ENCODE results near the gene PEX10. TPM values are rescaled to one million over a fixed set of nuclear protein-coding genes. Genes with fewer than 3 reads are reported as not detected.
A peak's percentile ranks its signal among the peaks of the same experiment; 100 is the strongest.

PEX10 gene
- total and polyA plus RNA-seq, 4 experiments from 2014 or later, result 7.2 to 13.0 (median 10.1) TPM

DNA sequence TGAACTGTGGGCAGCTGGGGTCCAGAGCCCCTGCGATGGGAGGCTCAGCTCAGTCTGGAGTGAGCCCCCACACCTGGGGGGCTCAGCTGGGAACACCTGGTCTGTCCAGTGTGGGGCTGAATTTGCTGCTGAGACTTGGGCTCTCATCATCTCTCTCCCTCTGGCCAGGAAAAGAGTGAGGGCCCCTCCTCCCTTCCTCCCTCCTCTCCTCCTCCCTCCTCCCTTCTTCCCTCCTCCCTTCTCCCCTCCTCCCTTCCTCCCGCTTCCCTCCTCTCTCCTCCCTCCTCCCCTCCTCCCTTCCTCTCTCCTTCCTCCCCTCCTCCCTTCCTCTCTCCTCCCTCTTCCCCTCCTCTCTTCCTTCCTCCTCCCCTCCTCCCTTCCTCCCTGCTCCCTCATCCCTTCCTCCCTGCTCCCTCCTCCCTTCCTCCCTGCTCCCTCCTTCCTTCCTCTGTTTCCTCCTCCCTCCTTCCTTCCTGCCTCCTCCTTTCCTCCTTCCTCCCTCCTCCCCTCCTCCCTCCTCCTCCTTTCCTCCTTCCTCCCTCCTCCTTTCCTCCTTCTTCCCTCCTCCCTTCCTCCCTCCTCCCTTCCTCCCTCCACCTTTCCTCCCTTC is 23.5 kb upstream of the PEX10 start:
- Histone ChIP-seq H3K4me1 (ENCODE audit: insufficient read depth, low read length) (no peaks in the 10 kb centered on the region), H3K9me3 (ENCODE audit: control insufficient read depth in 1 of 2, low read length in 2 of 2) (no peaks in the 10 kb centered on the region), H3K36me3 (ENCODE audit: insufficient read depth, low read length) (no peaks in the 10 kb centered on the region), H3K27me3 (ENCODE audit: insufficient read depth, low read length) (no peaks in the 10 kb centered on the region), H3K27ac (ENCODE audit: low read depth, low read length) (no peak overlapping the region), H3K4me3 (ENCODE audit: low read length in 2 of 2) (no peak overlapping the region)
- peaks cover 0 to 2% (median 0%) of the 10 kb centered on the region in 8 donors for H3K9me3 Mint-ChIP-seq
- DNase-seq, result no peak
- intact Hi-C loops (cut with micrococcal nuclease), result no loop called here
- H3K4me1 Mint-ChIP-seq, result peaks cover 0 to 5% (median 1%) of the 10 kb centered on the region in 4 donors
- POLR2A ChIA-PET (ENCODE audit: partially characterized antibody), result no interaction called here
- H3K4me3 Mint-ChIP-seq, result no peak overlapping the region
- H3K27ac Mint-ChIP-seq, result no peak overlapping the region
- no peaks in the 10 kb centered on the region for H3K27me3 Mint-ChIP-seq
- CTCF ChIA-PET (ENCODE audit: partially characterized antibody), result no interaction called here
- H3K36me3 Mint-ChIP-seq, result no peaks in the 10 kb centered on the region

DNA sequence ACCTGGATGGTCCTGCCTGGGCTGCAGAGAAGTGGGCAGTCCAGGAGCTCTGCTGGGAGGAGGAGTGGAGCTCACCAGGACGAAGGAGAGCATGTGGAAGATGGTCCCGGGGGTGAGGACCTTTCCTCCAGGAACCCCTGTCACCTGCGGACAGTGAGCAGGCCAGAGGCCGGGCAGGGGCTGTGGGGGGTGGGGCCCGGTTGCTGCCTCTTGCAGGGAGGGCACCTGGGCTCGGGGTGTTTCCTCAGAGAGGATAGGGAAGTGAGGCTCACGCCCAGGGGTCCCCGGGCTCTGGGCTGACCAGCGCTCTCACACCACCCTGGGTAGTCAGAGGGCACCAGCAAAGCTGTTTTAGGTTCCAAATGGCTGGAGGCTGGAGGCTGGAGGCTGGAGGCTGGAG is 22.7 kb upstream of the PEX10 start:
- Mint-ChIP-seq H3K27me3 (no peaks in the 10 kb centered on the region), H3K36me3 (no peaks in the 10 kb centered on the region), H3K27ac (no peak overlapping the region), H3K4me1 (peaks cover 0 to 5% (median 1%) of the 10 kb centered on the region in 4 donors), H3K4me3 (no peak overlapping the region), H3K9me3 (peaks cover 0 to 2% (median 0%) of the 10 kb centered on the region in 8 donors)
- H3K27me3 ChIP-seq (ENCODE audit: insufficient read depth, low read length), result no peaks in the 10 kb centered on the region
- no peaks in the 10 kb centered on the region for H3K36me3 ChIP-seq (ENCODE audit: insufficient read depth, low read length)
- H3K27ac ChIP-seq (ENCODE audit: low read depth, low read length), result no peak overlapping the region
- CTCF ChIA-PET (ENCODE audit: partially characterized antibody), result no interaction called here
- H3K9me3 ChIP-seq (ENCODE audit: control insufficient read depth in 1 of 2, low read length in 2 of 2), result no peaks in the 10 kb centered on the region
- intact Hi-C loops (cut with micrococcal nuclease), result no loop called here
- H3K4me1 ChIP-seq (ENCODE audit: insufficient read depth, low read length), result no peaks in the 10 kb centered on the region
- no peak overlapping the region for H3K4me3 ChIP-seq (ENCODE audit: low read length in 2 of 2)
- POLR2A ChIA-PET (ENCODE audit: partially characterized antibody), result no interaction called here
- no peak for DNase-seq

DNA sequence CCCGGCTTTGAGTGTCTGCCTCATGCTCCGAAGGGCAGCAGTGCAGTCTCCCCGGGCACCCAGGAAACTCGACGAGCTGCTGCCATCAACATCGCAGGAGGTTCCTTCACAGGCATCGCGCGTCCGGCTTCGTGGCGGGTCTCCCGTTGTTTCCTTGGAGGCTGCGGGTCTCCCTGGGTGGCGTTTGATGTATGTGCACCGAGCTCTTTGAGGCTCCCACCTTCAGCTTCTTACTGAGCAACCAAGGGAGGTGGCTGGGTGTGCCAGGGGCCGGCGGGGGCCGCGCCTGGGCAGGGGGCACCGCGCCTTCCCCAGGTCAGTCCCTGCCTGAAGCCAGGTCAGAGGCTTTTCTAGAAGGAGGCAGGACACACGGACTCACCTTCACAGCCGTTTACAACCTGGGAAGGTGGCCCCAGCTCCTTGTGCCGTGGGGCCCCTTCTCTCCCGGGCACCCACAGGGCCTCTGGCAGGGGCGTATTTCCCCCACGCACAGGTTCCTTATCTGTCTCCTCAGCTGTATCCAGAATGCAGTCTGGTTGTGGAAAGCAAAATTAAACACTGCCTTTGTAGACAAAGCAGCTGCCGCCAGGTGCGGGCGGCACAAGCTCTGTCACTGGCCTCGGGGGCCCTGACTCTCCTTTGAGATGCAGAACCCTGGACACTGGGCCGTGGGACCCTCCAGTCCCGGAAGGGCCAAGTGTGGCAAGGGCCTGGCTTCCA is 21.7 kb upstream of the PEX10 start:
- H3K36me3 ChIP-seq (ENCODE audit: insufficient read depth, low read length), result no peaks in the 10 kb centered on the region
- no peak overlapping the region for H3K4me3 Mint-ChIP-seq
- no peak overlapping the region for H3K27ac ChIP-seq (ENCODE audit: low read depth, low read length)
- no peaks in the 10 kb centered on the region for H3K27me3 Mint-ChIP-seq
- ChIA-PET CTCF (ENCODE audit: partially characterized antibody) (no interaction called here), POLR2A (ENCODE audit: partially characterized antibody) (interaction anchor here (1.6 kb wide), 1 partner anchor 18 kb away, joined by 6 read pairs; no protein-coding TSS in a partner anchor)
- H3K4me1 ChIP-seq (ENCODE audit: insufficient read depth, low read length), result no peaks in the 10 kb centered on the region
- H3K27me3 ChIP-seq (ENCODE audit: insufficient read depth, low read length), result no peaks in the 10 kb centered on the region
- H3K4me1 Mint-ChIP-seq, result peaks cover 0 to 5% (median 1%) of the 10 kb centered on the region in 4 donors
- H3K4me3 ChIP-seq (ENCODE audit: low read length in 2 of 2), result no peak overlapping the region
- H3K27ac Mint-ChIP-seq, result no peak overlapping the region
- H3K9me3 Mint-ChIP-seq, result peaks cover 0 to 2% (median 0%) of the 10 kb centered on the region in 8 donors
- no peak for DNase-seq
- H3K9me3 ChIP-seq (ENCODE audit: control insufficient read depth in 1 of 2, low read length in 2 of 2), result no peaks in the 10 kb centered on the region
- intact Hi-C loops (cut with micrococcal nuclease), result no loop called here
- no peaks in the 10 kb centered on the region for H3K36me3 Mint-ChIP-seq

DNA sequence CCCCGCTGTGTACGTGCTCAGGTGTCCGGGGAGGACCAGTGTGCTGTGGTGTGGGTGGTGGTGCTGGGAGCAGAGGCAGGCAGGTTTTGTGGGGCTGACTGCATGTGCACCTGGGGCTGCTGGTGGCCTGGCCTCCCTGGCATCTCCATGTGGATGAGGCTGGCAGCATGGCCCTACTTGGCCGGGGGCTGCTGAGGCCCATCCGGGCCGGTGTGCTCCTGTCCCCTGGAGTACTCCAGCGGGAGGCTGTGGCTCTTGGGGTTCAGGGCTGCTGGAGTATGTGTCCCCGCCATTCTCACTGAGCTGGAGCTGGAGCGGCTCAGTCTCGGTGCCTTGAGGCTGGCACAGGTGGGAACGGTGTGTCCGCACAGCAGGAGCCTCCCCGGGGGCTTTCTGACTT is 20.8 kb upstream of the PEX10 start:
- Mint-ChIP-seq H3K4me1 (peaks cover 0 to 5% (median 1%) of the 10 kb centered on the region in 4 donors), H3K27ac (no peak overlapping the region), H3K36me3 (no peaks in the 10 kb centered on the region), H3K27me3 (no peaks in the 10 kb centered on the region), H3K9me3 (peaks cover 0 to 2% (median 0%) of the 10 kb centered on the region in 8 donors), H3K4me3 (no peak overlapping the region)
- ChIA-PET CTCF (ENCODE audit: partially characterized antibody) (no interaction called here), POLR2A (ENCODE audit: partially characterized antibody) (interaction anchor here (1.6 kb wide), 1 partner anchor 17 kb away, joined by 6 read pairs; no protein-coding TSS in a partner anchor)
- intact Hi-C loops (cut with micrococcal nuclease), result no loop called here
- Histone ChIP-seq H3K27me3 (ENCODE audit: insufficient read depth, low read length) (no peaks in the 10 kb centered on the region), H3K4me3 (ENCODE audit: low read length in 2 of 2) (no peak overlapping the region), H3K4me1 (ENCODE audit: insufficient read depth, low read length) (no peaks in the 10 kb centered on the region), H3K36me3 (ENCODE audit: insufficient read depth, low read length) (no peaks in the 10 kb centered on the region), H3K27ac (ENCODE audit: low read depth, low read length) (no peak overlapping the region), H3K9me3 (ENCODE audit: control insufficient read depth in 1 of 2, low read length in 2 of 2) (no peaks in the 10 kb centered on the region)
- DNase-seq, result no peak

DNA sequence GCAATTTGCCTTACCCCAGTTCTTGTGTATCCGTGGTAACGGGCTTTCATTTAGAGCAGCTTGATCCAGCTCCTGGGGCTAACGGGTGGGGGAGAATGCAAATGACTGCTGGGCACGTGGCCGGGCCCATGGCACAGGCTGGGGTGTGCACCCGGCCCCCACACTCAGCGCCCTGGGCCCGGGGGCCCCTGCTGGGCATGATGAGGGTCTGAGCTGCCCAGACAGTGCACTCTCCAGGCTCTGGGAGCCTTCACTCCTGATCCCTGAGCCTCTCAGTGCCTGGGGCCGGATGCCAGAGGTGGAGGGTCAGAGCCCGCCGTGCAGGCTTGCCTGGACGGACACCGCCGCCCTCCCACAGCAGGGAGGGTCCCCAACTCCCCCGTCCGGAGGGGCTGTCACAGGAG is 20.1 kb upstream of the PEX10 start:
- Histone ChIP-seq H3K36me3 (ENCODE audit: insufficient read depth, low read length) (no peaks in the 10 kb centered on the region), H3K4me1 (ENCODE audit: insufficient read depth, low read length) (no peaks in the 10 kb centered on the region), H3K4me3 (ENCODE audit: low read length in 2 of 2) (no peak overlapping the region), H3K27ac (ENCODE audit: low read depth, low read length) (no peak overlapping the region), H3K27me3 (ENCODE audit: insufficient read depth, low read length) (no peaks in the 10 kb centered on the region), H3K9me3 (ENCODE audit: control insufficient read depth in 1 of 2, low read length in 2 of 2) (no peaks in the 10 kb centered on the region)
- intact Hi-C loops (cut with micrococcal nuclease), result no loop called here
- Mint-ChIP-seq H3K27me3 (no peaks in the 10 kb centered on the region), H3K36me3 (no peaks in the 10 kb centered on the region), H3K4me3 (no peak overlapping the region), H3K9me3 (peaks cover 0 to 2% (median 0%) of the 10 kb centered on the region in 8 donors), H3K4me1 (peaks cover 0 to 2% (median under 1%) of the 10 kb centered on the region in 4 donors), H3K27ac (no peak overlapping the region)
- ChIA-PET POLR2A (ENCODE audit: partially characterized antibody) (no interaction called here), CTCF (ENCODE audit: partially characterized antibody) (no interaction called here)
- DNase-seq, result no peak

DNA sequence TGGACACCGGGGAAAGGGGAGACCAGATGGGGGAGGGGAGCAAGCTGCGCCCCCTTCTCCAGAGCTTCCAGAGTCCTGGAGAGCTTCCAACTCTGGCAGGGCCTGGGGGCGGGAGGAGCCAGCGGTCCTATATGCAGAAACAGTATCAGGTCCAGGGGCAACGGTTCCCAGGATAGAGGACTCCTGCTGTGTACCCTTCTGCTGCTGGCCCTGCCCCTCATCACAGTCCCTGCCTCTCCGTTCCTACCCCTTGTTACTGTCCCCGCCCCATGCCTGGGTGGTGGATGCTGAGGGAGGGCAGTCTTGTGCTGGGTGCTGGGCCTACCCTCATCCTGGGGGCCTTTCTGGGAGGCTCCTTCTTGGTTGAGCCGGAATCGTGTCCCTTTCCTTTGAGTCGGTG is 19.2 kb upstream of the PEX10 start:
- Mint-ChIP-seq H3K9me3 (peaks cover 0 to 2% (median 0%) of the 10 kb centered on the region in 8 donors), H3K27me3 (no peaks in the 10 kb centered on the region), H3K4me3 (no peak overlapping the region), H3K4me1 (no peaks in the 10 kb centered on the region), H3K36me3 (no peaks in the 10 kb centered on the region), H3K27ac (no peak overlapping the region)
- Histone ChIP-seq H3K4me3 (ENCODE audit: low read length in 2 of 2) (no peak overlapping the region), H3K9me3 (ENCODE audit: control insufficient read depth in 1 of 2, low read length in 2 of 2) (no peaks in the 10 kb centered on the region), H3K4me1 (ENCODE audit: insufficient read depth, low read length) (no peaks in the 10 kb centered on the region), H3K27me3 (ENCODE audit: insufficient read depth, low read length) (no peaks in the 10 kb centered on the region), H3K36me3 (ENCODE audit: insufficient read depth, low read length) (no peaks in the 10 kb centered on the region), H3K27ac (ENCODE audit: low read depth, low read length) (no peak overlapping the region)
- CTCF ChIA-PET (ENCODE audit: partially characterized antibody), result no interaction called here
- intact Hi-C loops (cut with micrococcal nuclease), result no loop called here
- POLR2A ChIA-PET (ENCODE audit: partially characterized antibody), result no interaction called here
- DNase-seq, result no peak

DNA sequence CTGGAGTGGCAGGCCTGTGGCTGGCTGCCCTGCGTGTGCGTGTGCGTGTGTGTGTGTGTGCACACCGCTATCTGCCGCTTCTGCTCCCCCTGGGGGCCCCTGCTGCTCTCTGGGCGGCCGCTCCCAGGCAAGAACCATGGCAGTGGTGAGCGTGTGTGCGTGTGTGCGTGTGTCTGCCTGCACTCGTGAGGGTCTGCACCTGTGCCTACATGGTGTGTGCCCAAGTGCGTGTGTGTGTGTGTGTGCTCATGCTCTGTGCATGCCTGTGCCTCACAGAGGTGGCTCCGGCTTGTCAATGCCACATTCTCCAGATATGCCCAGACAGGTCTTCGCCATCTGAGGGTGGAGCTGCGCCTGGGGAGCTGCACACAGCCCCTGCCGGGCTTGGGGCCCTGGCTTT is 18.7 kb upstream of the PEX10 start:
- H3K27me3 ChIP-seq (ENCODE audit: insufficient read depth, low read length), result no peaks in the 10 kb centered on the region
- no peak overlapping the region for H3K27ac ChIP-seq (ENCODE audit: low read depth, low read length)
- no peak overlapping the region for H3K4me3 ChIP-seq (ENCODE audit: low read length in 2 of 2)
- H3K27ac Mint-ChIP-seq, result peak overlapping the region in 1 of 7 donors; percentile 74
- no peak for DNase-seq
- H3K27me3 Mint-ChIP-seq, result no peaks in the 10 kb centered on the region
- no peaks in the 10 kb centered on the region for H3K4me1 Mint-ChIP-seq
- no peaks in the 10 kb centered on the region for H3K36me3 ChIP-seq (ENCODE audit: insufficient read depth, low read length)
- intact Hi-C loops (cut with micrococcal nuclease), result no loop called here
- H3K36me3 Mint-ChIP-seq, result no peaks in the 10 kb centered on the region
- CTCF ChIA-PET (ENCODE audit: partially characterized antibody), result interaction anchor here (1.2 kb wide), 1 partner anchor 116 kb away, joined by 4 read pairs; no protein-coding TSS in a partner anchor
- peaks cover 0 to 2% (median 0%) of the 10 kb centered on the region in 8 donors for H3K9me3 Mint-ChIP-seq
- no peaks in the 10 kb centered on the region for H3K9me3 ChIP-seq (ENCODE audit: control insufficient read depth in 1 of 2, low read length in 2 of 2)
- POLR2A ChIA-PET (ENCODE audit: partially characterized antibody), result interaction anchor here (0.6 kb wide), 1 partner anchor 15 kb away, joined by 3 read pairs; no protein-coding TSS in a partner anchor
- no peak overlapping the region for H3K4me3 Mint-ChIP-seq
- H3K4me1 ChIP-seq (ENCODE audit: insufficient read depth, low read length), result no peaks in the 10 kb centered on the region
